ENCODE results near the gene AOPEP.

Gene AOPEP

DNA sequence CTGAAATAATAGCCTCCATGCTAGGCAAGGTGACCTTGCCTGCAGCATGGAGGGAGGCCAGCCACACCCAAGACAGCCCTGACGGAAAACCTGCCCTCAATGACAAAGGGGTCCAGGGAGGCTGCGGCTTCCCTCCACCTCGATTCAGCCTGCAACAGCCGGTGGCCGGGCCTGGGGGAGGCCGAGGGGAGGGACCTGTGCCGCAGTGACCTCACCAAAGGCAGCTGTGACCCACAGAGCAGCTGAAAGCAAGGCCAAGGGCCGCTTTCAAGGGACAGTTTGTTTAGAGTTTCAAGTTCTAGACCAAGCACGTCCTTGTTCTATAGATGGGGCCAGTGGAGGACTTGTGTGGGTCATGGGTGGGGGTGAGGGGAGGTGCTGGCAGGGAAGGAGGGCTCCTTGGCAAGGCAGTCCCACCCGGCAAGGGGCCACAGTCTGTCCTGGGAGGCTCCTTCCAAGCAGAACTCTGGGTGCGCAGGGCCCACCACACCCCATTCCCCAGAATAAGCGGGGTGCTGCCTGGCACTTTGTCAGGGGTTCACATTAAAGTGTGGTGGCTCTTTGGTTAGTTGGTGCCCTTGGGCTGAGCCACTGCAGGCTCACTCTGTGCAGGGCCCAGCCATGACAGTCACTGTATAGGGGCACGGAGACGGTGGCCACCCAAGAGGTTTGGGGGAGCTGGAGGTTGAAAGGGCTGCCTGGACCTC, 364.5 kb downstream of the AOPEP start:
- Histone ChIP-seq H3K4me3 (ENCODE audit: low read depth, low read length, poor library complexity, severe bottlenecking) (no peak overlapping the region), H3K79me2 (ENCODE audit: insufficient read depth, low read length) (no peaks in the 10 kb centered on the region), H3K4me1 (ENCODE audit: insufficient read depth, low read length, severe bottlenecking) (peaks cover 21% of the 10 kb centered on the region), H2AFZ (ENCODE audit: low read length) (no peak overlapping the region), H3K36me3 (ENCODE audit: insufficient read depth, low read length) (peaks cover 5% of the 10 kb centered on the region; the same call in 1 of the 2 replicates), H3K9me2 (ENCODE audit: low read depth, low read length) (no peaks in the 10 kb centered on the region), H3K9ac (ENCODE audit: low read length) (no peak overlapping the region), H3K27me3 (ENCODE audit: insufficient read depth, low read length) (no peaks in the 10 kb centered on the region), H3K9me3 (ENCODE audit: low read length) (no peaks in the 10 kb centered on the region), H3K27ac (ENCODE audit: low read depth, low read length, poor library complexity, severe bottlenecking) (no peak overlapping the region), H3K4me2 (ENCODE audit: low read length) (no peak overlapping the region), H4K20me1 (ENCODE audit: insufficient read depth, low read length) (no peaks in the 10 kb centered on the region), H3F3A (ENCODE audit: insufficient read depth, low read length) (no peaks in the 10 kb centered on the region)
- TF ChIP-seq, protein P1, sequence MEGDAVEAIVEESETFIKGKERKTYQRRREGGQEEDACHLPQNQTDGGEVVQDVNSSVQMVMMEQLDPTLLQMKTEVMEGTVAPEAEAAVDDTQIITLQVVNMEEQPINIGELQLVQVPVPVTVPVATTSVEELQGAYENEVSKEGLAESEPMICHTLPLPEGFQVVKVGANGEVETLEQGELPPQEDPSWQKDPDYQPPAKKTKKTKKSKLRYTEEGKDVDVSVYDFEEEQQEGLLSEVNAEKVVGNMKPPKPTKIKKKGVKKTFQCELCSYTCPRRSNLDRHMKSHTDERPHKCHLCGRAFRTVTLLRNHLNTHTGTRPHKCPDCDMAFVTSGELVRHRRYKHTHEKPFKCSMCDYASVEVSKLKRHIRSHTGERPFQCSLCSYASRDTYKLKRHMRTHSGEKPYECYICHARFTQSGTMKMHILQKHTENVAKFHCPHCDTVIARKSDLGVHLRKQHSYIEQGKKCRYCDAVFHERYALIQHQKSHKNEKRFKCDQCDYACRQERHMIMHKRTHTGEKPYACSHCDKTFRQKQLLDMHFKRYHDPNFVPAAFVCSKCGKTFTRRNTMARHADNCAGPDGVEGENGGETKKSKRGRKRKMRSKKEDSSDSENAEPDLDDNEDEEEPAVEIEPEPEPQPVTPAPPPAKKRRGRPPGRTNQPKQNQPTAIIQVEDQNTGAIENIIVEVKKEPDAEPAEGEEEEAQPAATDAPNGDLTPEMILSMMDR (IDR thresholded peaks at IDR 0.05; ENCODE audit: low read length) = no peak
- TF ChIP-seq EZH2 (IDR thresholded peaks at IDR 0.05; ENCODE audit: borderline replicate concordance, low read length) = no peak

DNA sequence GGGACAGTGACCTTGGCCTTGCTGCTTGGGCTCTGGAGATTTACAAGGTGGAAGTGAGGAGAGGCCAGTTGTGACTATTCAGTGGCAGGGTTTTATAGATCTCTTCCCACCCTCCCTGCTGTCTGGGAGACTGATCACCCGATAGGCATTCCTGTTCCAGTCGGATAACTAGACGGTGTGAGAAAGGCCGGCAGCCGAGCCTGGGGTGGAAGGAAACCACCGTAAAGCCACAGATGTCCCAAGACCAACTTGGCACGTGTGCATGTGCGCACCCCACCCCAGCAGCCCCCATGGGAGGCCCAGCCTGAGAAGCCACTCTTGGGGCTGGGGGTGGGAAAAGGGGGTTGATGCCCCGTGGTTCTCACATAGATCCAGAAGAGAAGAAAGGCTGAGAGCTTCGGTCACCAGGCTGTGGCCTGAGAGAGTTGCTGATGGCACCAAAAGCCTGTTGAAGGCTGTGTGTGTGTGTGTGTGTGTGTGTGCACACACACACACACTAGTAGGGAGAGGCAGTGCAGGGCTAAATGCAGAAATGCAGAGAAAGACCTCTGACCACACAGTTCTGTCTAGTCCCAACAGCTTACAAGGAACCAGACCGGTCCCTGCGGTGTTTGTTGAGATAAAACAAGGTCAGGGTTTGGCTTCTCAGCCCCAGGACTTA, 365.2 kb downstream of the AOPEP start:
- Histone ChIP-seq H3K79me2 (ENCODE audit: insufficient read depth, low read length) (no peaks in the 10 kb centered on the region), H3K4me3 (ENCODE audit: low read depth, low read length, poor library complexity, severe bottlenecking) (no peak overlapping the region), H3K27me3 (ENCODE audit: insufficient read depth, low read length) (no peaks in the 10 kb centered on the region), H4K20me1 (ENCODE audit: insufficient read depth, low read length) (no peaks in the 10 kb centered on the region), H2AFZ (ENCODE audit: low read length) (no peak overlapping the region), H3K9ac (ENCODE audit: low read length) (no peak overlapping the region), H3K9me3 (ENCODE audit: low read length) (no peaks in the 10 kb centered on the region), H3F3A (ENCODE audit: insufficient read depth, low read length) (no peaks in the 10 kb centered on the region), H3K27ac (ENCODE audit: low read depth, low read length, poor library complexity, severe bottlenecking) (no peak overlapping the region), H3K4me1 (ENCODE audit: insufficient read depth, low read length, severe bottlenecking) (peaks cover 21% of the 10 kb centered on the region), H3K9me2 (ENCODE audit: low read depth, low read length) (no peaks in the 10 kb centered on the region), H3K36me3 (ENCODE audit: insufficient read depth, low read length) (peaks cover under 1% of the 10 kb centered on the region; the same call in 1 of the 2 replicates), H3K4me2 (ENCODE audit: low read length) (no peak overlapping the region)
- TF ChIP-seq, protein P1 (IDR thresholded peaks at IDR 0.05; ENCODE audit: low read length) = no peak
- TF ChIP-seq EZH2 (IDR thresholded peaks at IDR 0.05; ENCODE audit: borderline replicate concordance, low read length) = no peak

DNA sequence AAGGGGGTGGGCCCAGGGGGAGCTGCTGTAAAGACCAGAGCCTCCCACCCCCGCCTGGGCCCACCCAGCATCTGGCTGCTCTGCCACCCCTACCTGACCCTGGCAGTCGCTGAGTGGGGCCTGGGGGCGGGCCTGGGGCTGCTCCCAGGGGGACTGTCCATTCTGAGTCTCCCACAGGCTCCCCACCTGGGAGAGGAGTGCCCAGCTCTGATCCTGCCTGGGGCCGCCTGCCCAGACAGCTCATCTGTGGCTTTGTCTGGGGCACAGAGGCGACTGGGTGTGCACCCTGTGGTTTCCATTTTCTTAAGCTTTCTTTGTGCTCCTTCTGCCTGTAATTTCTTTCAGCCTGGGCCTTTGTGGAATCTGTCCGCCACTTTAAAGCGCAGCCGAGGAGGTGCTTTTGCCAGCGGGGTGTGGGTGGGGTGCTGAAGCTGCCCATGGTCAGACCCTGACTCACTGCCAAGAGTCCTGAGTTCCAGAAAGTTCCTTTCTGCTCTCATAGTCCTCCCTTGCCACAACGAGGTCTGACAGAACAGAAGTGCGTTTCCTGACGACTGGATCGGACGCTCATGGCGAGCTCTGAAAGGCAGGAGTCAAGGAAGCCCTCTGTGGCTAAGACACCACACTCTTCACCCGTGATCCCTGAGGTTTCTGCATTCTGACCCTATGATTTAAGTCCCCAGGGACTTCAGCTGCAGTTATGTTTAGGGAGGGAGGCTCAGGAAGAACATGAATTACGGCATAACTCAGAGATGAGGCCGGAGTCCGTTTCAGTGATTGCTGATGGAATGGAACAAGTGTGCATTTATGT, 366.0 kb downstream of the AOPEP start:
- no peaks in the 10 kb centered on the region for H3K36me3 ChIP-seq (ENCODE audit: insufficient read depth, low read length)
- H3K79me2 ChIP-seq (ENCODE audit: insufficient read depth, low read length) = no peaks in the 10 kb centered on the region
- no peaks in the 10 kb centered on the region for H4K20me1 ChIP-seq (ENCODE audit: insufficient read depth, low read length)
- H3K4me1 ChIP-seq (ENCODE audit: insufficient read depth, low read length, severe bottlenecking) = peaks cover 21% of the 10 kb centered on the region
- H3K9ac ChIP-seq (ENCODE audit: low read length) = no peak overlapping the region
- H3K4me3 ChIP-seq (ENCODE audit: low read depth, low read length, poor library complexity, severe bottlenecking) = no peak overlapping the region
- no peak overlapping the region for H2AFZ ChIP-seq (ENCODE audit: low read length)
- H3K9me2 ChIP-seq (ENCODE audit: low read depth, low read length) = no peaks in the 10 kb centered on the region
- H3K27ac ChIP-seq (ENCODE audit: low read depth, low read length, poor library complexity, severe bottlenecking) = no peak overlapping the region
- no peaks in the 10 kb centered on the region for H3F3A ChIP-seq (ENCODE audit: insufficient read depth, low read length)
- H3K4me2 ChIP-seq (ENCODE audit: low read length) = no peak overlapping the region
- H3K27me3 ChIP-seq (ENCODE audit: insufficient read depth, low read length) = no peaks in the 10 kb centered on the region
- no peaks in the 10 kb centered on the region for H3K9me3 ChIP-seq (ENCODE audit: low read length)
- TF ChIP-seq EZH2 (IDR thresholded peaks at IDR 0.05; ENCODE audit: borderline replicate concordance, low read length) = no peak
- TF ChIP-seq, protein P1 (IDR thresholded peaks at IDR 0.05; ENCODE audit: low read length) = no peak

All from OCI-LY1 (cell line).